Measurements from ENCODE around the gene CYP39A1.

DNA sequence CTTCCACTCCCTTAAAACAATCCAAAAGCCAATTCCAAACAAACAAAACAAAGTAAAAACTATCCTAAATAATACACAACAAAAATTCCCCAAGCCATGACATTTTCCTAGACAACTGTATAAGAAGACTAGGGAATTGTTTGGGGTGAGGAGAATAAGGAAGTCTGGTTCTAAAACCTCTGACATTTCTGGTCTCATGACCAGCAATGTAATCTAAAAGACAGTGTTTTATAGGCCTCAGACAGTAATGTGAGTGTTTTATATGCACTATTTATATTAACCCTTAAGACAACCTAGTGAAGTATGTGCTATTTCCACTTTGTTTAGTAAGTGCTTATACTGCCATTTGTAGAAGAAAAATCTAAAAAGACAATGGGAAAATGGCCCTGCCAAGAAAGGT lies 148.4 kb downstream of the CYP39A1 start:
- TF ChIP-seq, protein P1, sequence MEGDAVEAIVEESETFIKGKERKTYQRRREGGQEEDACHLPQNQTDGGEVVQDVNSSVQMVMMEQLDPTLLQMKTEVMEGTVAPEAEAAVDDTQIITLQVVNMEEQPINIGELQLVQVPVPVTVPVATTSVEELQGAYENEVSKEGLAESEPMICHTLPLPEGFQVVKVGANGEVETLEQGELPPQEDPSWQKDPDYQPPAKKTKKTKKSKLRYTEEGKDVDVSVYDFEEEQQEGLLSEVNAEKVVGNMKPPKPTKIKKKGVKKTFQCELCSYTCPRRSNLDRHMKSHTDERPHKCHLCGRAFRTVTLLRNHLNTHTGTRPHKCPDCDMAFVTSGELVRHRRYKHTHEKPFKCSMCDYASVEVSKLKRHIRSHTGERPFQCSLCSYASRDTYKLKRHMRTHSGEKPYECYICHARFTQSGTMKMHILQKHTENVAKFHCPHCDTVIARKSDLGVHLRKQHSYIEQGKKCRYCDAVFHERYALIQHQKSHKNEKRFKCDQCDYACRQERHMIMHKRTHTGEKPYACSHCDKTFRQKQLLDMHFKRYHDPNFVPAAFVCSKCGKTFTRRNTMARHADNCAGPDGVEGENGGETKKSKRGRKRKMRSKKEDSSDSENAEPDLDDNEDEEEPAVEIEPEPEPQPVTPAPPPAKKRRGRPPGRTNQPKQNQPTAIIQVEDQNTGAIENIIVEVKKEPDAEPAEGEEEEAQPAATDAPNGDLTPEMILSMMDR (IDR thresholded peaks at IDR 0.05) = no peak
- TF ChIP-seq POLR2A (IDR thresholded peaks at IDR 0.05) = no peak
- no peak for TF ChIP-seq POLR2AphosphoS5 (IDR thresholded peaks at IDR 0.05)
- TF ChIP-seq EP300 (IDR thresholded peaks at IDR 0.05) = no peak
